HG02970 (cell line): ENCODE results near the gene ETV6.

Experiments
- ATAC-seq: cut with Tn5 transposase; IDR thresholded peaks from one replicate; pipeline ENCODE4 v1.9.1; 2021; ENCODE audit warnings: mild to moderate bottlenecking, moderate library complexity, moderate number of reproducible peaks; ENCODE audit not compliant: unreplicated experiment, low FRiP score

Gene ETV6

GRCh38 chr12:11870041-11870451 is 220.6 kb downstream of the ETV6 start:
- ATAC-seq = no peak

GRCh38 chr12:11872055-11872454 is 222.6 kb downstream of the ETV6 start:
- ATAC-seq = no peak

- ATAC-seq = no peak
Measured at GRCh38 chr12:11875414-11875935, 226.0 kb downstream of the ETV6 start.

GRCh38 chr12:11876307-11876706 is 226.8 kb downstream of the ETV6 start:
- ATAC-seq = no peak

- no peak for ATAC-seq
Measured at GRCh38 chr12:11877102-11877826, 227.8 kb downstream of the ETV6 start.

GRCh38 chr12:11877869-11878780 is 228.7 kb downstream of the ETV6 start:
- no peak for ATAC-seq

- no peak for ATAC-seq
Measured at GRCh38 chr12:11879306-11879705, 229.8 kb downstream of the ETV6 start.

GRCh38 chr12:11880381-11880780 is 230.9 kb downstream of the ETV6 start:
- no peak for ATAC-seq

GRCh38 chr12:11881835-11882234 is 232.4 kb downstream of the ETV6 start:
- ATAC-seq = no peak

GRCh38 chr12:11882301-11883019 is 233.0 kb downstream of the ETV6 start:
- no peak for ATAC-seq

- ATAC-seq = no peak
Measured at GRCh38 chr12:11884116-11884515, 234.6 kb downstream of the ETV6 start.

GRCh38 chr12:11884706-11885105 is 235.2 kb downstream of the ETV6 start:
- no peak for ATAC-seq

GRCh38 chr12:11885261-11886038 is 236.0 kb downstream of the ETV6 start:
- no peak for ATAC-seq

GRCh38 chr12:11886339-11886738 is 236.9 kb downstream of the ETV6 start:
- ATAC-seq = no peak

GRCh38 chr12:11888029-11888428 is 238.6 kb downstream of the ETV6 start:
- no peak for ATAC-seq

- no peak for ATAC-seq
Measured at GRCh38 chr12:11891346-11891745, 241.9 kb downstream of the ETV6 start.

- no peak for ATAC-seq
Measured at GRCh38 chr12:11891754-11892386, 242.4 kb downstream of the ETV6 start.

- no peak for ATAC-seq
Measured at GRCh38 chr12:11893998-11894397, 244.5 kb downstream of the ETV6 start.

- ATAC-seq = no peak
Measured at GRCh38 chr12:11894890-11895289, 245.4 kb downstream of the ETV6 start.
